Fibroblast of pulmonary artery (primary cell): ENCODE data around the gene PLXNA4.
"Not testable (repeated sequence)": the region's sequence is repeated elsewhere in the genome, so short reads cannot be mapped to it uniquely, and the experiment has no call there.

Source experiments
- DNase-seq: peaks from one replicate; pipeline ENCODE4 v3.0.0-alpha.2; 2010; ENCODE audit warnings: low read depth
- H3K4me3 ChIP-seq: replicated peaks from 2 replicates; pipeline ENCODE4 v1.5.1; 2011; ENCODE audit warnings: low read depth, mild to moderate bottlenecking, control low read depth, low read length, moderate library complexity
- TF ChIP-seq, protein P1 (sequence below): IDR thresholded peaks from 2 replicates; pipeline ENCODE4 v1.5.1; 2011; ENCODE audit warnings: mild to moderate bottlenecking, control low read depth, low read length, inconsistent platforms; ENCODE audit errors: missing control alignments

The PLXNA4 gene

DNA sequence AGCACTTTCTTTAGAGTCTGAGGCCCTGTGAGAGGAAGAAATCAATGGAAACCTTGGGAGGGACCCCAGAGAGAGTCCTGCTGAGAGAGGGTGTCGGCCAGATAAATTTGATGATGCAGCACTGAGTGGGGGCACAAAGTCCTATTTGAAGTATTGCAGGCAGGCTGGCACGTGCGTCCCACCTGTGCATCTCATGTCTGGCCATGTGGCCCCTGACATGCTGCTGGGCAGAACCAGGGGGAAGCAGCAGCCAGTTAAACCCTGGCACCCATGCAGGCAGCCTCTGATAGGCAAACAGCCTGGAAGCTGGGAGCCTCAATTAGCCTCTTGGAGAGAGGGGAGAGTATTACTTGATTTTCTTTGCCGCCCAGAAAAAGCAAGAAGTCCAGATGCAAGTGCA, 180.9 kb downstream of the PLXNA4 start:
- no peak overlapping the region for H3K4me3 ChIP-seq
- no peak for DNase-seq
- TF ChIP-seq, protein P1, sequence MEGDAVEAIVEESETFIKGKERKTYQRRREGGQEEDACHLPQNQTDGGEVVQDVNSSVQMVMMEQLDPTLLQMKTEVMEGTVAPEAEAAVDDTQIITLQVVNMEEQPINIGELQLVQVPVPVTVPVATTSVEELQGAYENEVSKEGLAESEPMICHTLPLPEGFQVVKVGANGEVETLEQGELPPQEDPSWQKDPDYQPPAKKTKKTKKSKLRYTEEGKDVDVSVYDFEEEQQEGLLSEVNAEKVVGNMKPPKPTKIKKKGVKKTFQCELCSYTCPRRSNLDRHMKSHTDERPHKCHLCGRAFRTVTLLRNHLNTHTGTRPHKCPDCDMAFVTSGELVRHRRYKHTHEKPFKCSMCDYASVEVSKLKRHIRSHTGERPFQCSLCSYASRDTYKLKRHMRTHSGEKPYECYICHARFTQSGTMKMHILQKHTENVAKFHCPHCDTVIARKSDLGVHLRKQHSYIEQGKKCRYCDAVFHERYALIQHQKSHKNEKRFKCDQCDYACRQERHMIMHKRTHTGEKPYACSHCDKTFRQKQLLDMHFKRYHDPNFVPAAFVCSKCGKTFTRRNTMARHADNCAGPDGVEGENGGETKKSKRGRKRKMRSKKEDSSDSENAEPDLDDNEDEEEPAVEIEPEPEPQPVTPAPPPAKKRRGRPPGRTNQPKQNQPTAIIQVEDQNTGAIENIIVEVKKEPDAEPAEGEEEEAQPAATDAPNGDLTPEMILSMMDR = no peak

DNA sequence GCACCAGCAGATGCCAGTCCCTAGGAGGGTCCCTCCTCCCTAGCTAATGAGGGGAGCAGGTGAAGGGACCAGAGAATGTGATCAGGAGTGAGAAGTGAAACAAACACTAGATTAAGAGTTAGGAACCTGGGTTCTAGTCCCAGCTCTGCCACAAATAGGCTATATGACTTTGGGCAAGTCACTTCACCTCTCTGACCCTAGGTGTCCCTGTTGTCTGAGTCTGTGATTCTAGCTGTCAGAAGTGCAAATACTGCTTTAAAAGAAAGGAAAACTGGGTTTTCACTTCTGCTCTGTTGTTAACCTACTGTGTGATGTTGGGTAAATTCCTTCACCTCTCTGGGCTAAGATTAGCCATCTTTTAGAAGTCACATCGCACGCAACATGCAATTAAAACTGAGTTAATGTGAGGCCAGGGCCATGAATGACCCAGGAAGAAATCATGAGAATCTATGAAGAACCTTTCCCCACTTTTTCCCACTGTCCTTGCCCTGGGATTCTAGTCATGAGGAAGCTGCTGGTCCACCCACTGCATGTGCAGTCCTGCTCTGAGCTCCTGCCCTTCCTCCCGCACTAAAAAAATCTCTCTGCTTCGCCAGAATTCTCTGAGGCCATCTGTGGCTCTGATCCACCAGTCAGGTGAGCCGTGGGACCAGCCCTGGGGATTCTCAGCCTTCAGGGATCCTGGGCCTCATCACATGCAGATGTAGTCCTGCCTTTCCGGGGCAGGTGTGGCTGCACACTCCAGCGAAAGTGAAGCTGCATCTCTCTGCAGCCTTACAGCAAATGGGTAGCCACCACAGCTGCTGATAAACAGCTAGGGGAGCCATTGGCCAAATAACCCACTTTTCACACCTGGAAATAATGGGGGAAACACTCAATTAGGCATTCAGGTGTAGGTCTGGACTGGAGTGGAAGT, 181.7 kb downstream of the PLXNA4 start:
- H3K4me3 ChIP-seq = no peak overlapping the region
- TF ChIP-seq, protein P1 = peak; percentile 36
- DNase-seq = peak; percentile 36

DNA sequence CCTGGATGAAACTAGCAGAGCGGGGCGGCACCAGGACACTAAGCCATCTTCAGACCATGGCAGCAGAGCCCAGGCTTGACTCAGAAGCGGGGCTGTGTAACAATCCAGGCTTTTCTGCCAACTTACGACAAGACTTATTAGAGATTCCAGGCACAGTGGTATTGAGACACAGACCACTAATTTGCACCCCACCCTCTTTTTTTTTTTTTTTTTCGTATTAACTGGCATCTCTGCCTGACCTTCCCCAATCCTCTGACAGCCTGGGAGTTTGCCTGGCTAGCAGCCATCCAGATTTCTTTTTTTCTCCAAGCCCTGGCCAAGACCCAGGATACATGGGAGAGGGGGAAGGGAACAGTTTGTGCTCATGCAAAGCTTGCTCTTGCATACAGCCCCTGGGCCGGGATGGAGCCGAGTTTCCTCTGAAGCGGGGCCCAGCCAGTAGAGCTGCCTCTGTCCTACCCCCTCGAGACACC, 182.4 kb downstream of the PLXNA4 start:
- peak; percentile 68 for DNase-seq
- no peak overlapping the region for H3K4me3 ChIP-seq
- TF ChIP-seq, protein P1 = no peak

DNA sequence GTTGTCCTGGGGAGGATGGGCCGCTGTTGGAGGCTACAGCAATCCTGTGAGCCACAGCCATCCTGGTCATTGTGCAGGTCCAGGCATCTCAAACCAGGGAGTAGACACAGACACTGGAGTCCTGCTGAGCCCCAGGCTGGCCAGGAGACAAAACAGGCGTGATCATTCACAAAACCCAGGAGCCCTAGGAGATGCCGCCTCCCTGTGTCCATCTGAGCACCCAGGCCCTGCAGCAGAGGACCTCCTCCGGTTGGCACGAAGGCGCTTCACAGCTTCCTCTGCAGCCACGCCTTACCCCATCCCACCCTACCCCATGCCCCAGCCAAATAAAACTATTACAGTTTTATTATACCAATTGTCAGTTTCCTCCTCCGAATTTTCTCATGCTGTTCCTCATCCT, 183.6 kb downstream of the PLXNA4 start:
- no peak for DNase-seq
- TF ChIP-seq, protein P1 = no peak
- H3K4me3 ChIP-seq = no peak overlapping the region

DNA sequence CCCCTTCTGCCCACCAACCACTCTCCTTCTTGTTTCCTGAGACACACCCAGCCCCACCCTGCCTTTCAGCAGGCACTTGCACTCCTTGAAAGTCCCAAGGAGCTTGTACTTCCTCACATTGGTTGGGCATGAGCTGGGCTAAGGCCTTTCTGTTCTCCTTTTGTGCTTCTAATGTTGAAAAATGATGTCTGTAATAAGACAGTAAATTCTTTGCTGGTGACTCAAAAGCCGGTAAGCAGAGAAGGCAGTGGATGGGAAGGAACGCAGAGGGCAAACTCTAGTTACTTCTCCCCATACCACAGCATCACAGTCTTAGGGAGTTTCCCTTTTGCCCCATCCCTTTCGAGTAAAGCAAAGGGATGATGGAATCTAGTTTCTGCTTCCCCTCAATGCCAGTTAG, 185.6 kb downstream of the PLXNA4 start:
- no peak overlapping the region for H3K4me3 ChIP-seq
- TF ChIP-seq, protein P1 = no peak
- peak; percentile 42 for DNase-seq

DNA sequence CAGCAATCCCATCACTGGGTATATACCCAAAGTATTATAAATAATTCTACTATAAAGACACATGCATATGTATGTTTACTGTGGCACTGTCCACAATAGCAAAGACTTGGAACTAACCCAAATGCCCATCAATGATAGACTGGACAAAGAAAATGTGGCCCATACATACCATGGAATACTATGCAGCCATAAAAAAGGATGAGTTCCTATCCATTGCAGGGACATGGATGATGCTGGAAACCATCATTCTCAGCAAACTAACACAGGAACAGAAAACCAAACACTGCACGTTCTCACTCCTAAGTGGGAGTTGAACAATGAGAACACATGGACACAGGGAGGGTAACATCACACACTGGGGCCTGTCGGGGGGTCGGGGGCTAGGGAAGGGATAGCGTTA, 186.2 kb downstream of the PLXNA4 start:
- DNase-seq, H3K4me3 ChIP-seq: not testable (repeated sequence)

DNA sequence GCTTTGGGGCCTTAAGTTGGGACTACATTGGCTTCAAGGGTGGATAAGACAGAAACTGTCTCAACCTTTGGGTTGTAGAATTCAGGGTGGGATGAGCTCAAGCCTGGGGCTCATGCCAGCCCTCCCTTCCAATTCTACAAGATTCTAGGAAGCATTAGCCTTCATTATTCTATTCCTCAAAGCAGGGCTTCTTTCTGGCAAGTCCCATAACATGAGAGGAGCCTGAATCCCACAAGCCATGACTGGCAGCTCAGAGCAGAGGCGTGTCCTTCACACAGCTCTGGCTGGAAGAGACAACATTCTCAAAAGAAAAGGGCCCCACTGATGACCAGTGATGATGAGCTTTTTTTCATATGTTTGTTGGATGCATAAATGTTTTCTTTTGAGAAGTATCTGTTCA, 187.6 kb downstream of the PLXNA4 start:
- TF ChIP-seq, protein P1 = no peak
- no peak overlapping the region for H3K4me3 ChIP-seq
- DNase-seq = no peak
